Endothelial cell of umbilical vein (primary cell): ENCODE data around the gene HPSE2. TPM values are rescaled to one million over a fixed set of nuclear protein-coding genes. Genes with fewer than 3 reads are reported as not detected.

Experiments
- BruUV-seq: library from RNA; stranded (reverse); fragments of 400-500 nt; replicated peaks from 2 replicates; lab custom pipeline; 2021; lab: Mats Ljungman, UMichigan
- CTCF ChIA-PET: fragments of 300-600, 350-600 bp; sonication (Branson Sonifier 250); formaldehyde crosslinking; loops from one replicate; lab custom pipeline; 2021; ENCODE audit warnings: antibody characterized with exemption, inconsistent platforms; lab: Charles Lee
- POLR2A ChIA-PET: fragments of 300-600, 350-600 bp; sonication (Branson Sonifier 250); formaldehyde crosslinking; loops from one replicate; lab custom pipeline; 2021; ENCODE audit warnings: antibody characterized with exemption, inconsistent platforms; lab: Charles Lee
- DNase-seq: peaks from one replicate; pipeline ENCODE4 v3.0.0-alpha.2; 2011; ENCODE audit warnings: low read depth, low spot score
- FAIRE-seq: peaks from 2 replicates; lab custom pipeline; 2011; peaks lifted over from hg19 to GRCh38; lab: Jason Lieb, UNC
- H2AFZ ChIP-seq: 2 replicates; pipeline ENCODE4 v1.6.0; 2012; ENCODE audit warnings: low read depth, low read length, control low read depth, inconsistent platforms
- H3K27ac ChIP-seq: 2 replicates; pipeline ENCODE4 v1.5.1; 2011; ENCODE audit warnings: low read depth, mild to moderate bottlenecking, control low read depth, low read length, moderate library complexity; ENCODE audit not compliant: insufficient read depth
- H3K27me3 ChIP-seq, 2 experiments: 2 replicates each; pipeline versions ENCODE4 v1.6.0 to v1.6.1; 2011; ENCODE audit warnings: low read length in 2 of 2, mixed read lengths in 1 of 2; ENCODE audit not compliant: control insufficient read depth in 2 of 2, insufficient read depth in 2 of 2
- H3K36me3 ChIP-seq, 2 experiments: 2 replicates in 1 of 2; 3 replicates in 1 of 2; pipeline ENCODE4 v1.5.1; 2011; ENCODE audit warnings: low read length in 2 of 2, mild to moderate bottlenecking in 1 of 2, moderate library complexity in 1 of 2; ENCODE audit not compliant: control insufficient read depth in 2 of 2, insufficient read depth in 2 of 2; ENCODE audit errors: extremely low read depth in 1 of 2
- H3K4me1 ChIP-seq: 3 replicates; pipeline ENCODE4 v1.5.1; 2011; ENCODE audit warnings: mild to moderate bottlenecking, low read length; ENCODE audit not compliant: control insufficient read depth, insufficient read depth; ENCODE audit errors: extremely low read depth
- H3K4me2 ChIP-seq: 2 replicates; pipeline ENCODE4 v1.6.1; 2011; ENCODE audit warnings: low read length, control low read depth, mixed read lengths; ENCODE audit not compliant: insufficient read depth
- H3K4me3 ChIP-seq, 3 experiments: fragments of 200-600 bp in 1 of 3; sonication (generic), shearing (Covaris generic) in 1 of 3; replicated peaks in 1 of 3; 2 replicates each; pipeline ENCODE4 v1.5.1; 2011 to 2016; ENCODE audit warnings: control low read depth in 3 of 3, low read length in 3 of 3, mild to moderate bottlenecking in 2 of 3, inconsistent platforms in 1 of 3, low read depth in 1 of 3, moderate library complexity in 1 of 3; ENCODE audit not compliant: insufficient read depth in 1 of 3
- H3K79me2 ChIP-seq: 2 replicates; pipeline ENCODE4 v1.6.0; 2012; ENCODE audit warnings: low read length, inconsistent platforms; ENCODE audit not compliant: control insufficient read depth, insufficient read depth
- H3K9ac ChIP-seq: replicated peaks from 2 replicates; pipeline ENCODE3; 2011; ENCODE audit warnings: low read length, control low read depth; ENCODE audit not compliant: insufficient read depth; ENCODE audit errors: extremely low read depth
- H3K9me1 ChIP-seq: replicated peaks from 3 replicates; pipeline ENCODE4 v1.6.0; 2011; ENCODE audit warnings: mild to moderate bottlenecking, low read length; ENCODE audit not compliant: control insufficient read depth, insufficient read depth; ENCODE audit errors: extremely low read depth
- H3K9me3 ChIP-seq: replicated peaks from 2 replicates; pipeline ENCODE4 v1.5.1; 2012; ENCODE audit warnings: low read length, inconsistent platforms; ENCODE audit not compliant: control insufficient read depth, insufficient read depth
- H4K20me1 ChIP-seq: replicated peaks from 2 replicates; pipeline ENCODE3; 2011; ENCODE audit warnings: mild to moderate bottlenecking, low read length; ENCODE audit not compliant: control insufficient read depth, insufficient read depth; ENCODE audit errors: extremely low read depth
- EZH2 ChIP-seq: IDR thresholded peaks from 2 replicates; pipeline ENCODE4 v1.6.1; 2012; ENCODE audit warnings: borderline replicate concordance, low read depth, mild to moderate bottlenecking, moderate library complexity, low read length, inconsistent platforms; ENCODE audit not compliant: severe bottlenecking
- FOS ChIP-seq: IDR thresholded peaks from 2 replicates; pipeline ENCODE4 v1.6.1; 2011; ENCODE audit warnings: mild to moderate bottlenecking, low read length, moderate library complexity, borderline replicate concordance; ENCODE audit not compliant: insufficient read depth
- GATA2 ChIP-seq: IDR thresholded peaks from 2 replicates; pipeline ENCODE4 v1.7.0; 2011; ENCODE audit warnings: low read depth, mild to moderate bottlenecking, moderate library complexity, mixed read lengths, low read length; ENCODE audit not compliant: insufficient read length, insufficient read depth
- JUN ChIP-seq: IDR thresholded peaks from 2 replicates; pipeline ENCODE4 v1.6.1; 2011; ENCODE audit warnings: borderline replicate concordance, low read depth; ENCODE audit not compliant: insufficient read length, insufficient read depth
- MAX ChIP-seq: IDR thresholded peaks from 2 replicates; pipeline ENCODE4 v1.6.1; 2011; ENCODE audit not compliant: insufficient read depth, insufficient read length
- MYC ChIP-seq: IDR thresholded peaks from one replicate; pipeline ENCODE4 v1.6.1; 2011; ENCODE audit warnings: mild to moderate bottlenecking, low read depth, low read length
- POLR2A ChIP-seq: IDR thresholded peaks from 2 replicates; pipeline ENCODE4 v1.6.1; 2012; ENCODE audit warnings: low read depth, mild to moderate bottlenecking, control low read depth, low read length
- POLR2AphosphoS5 ChIP-seq: IDR thresholded peaks from 2 replicates; pipeline ENCODE4 v1.6.1; 2012; ENCODE audit warnings: low read depth, mild to moderate bottlenecking, control low read depth, low read length, moderate library complexity; ENCODE audit not compliant: insufficient read depth
- dilution Hi-C: fragments of 300-500 bp; cut with MboI; formaldehyde crosslinking; loops from one replicate; pipeline ENCODE4 v1.15.0; 2019; ENCODE audit warnings: low sequenced_read_pairs; ENCODE audit not compliant: extremely low pct_ligation_motif_present
- intact Hi-C: fragments of 100-400 bp; cut with micrococcal nuclease; formaldehyde crosslinking; loops from one replicate; pipeline ENCODE4 v1.10.0; 2022
- polyA plus RNA-seq, 4 experiments: library from polyadenylated mRNA; depleted of rRNA in 3 of 4; stranded (reverse) in 3 of 4; unstranded in 1 of 4; fragments of >200 nt; gene quantifications; 2 replicates each; pipeline versions ENCODE4 v1.2.1 to v1.2.3, GENCODE V29; 2011 to 2012; ENCODE audit warnings: missing spikeins in 1 of 4
- total RNA-seq: library from RNA; stranded (reverse); gene quantifications from 2 replicates; pipeline ENCODE4 v1.2.3, GENCODE V29; 2021
- TF ChIP-seq, protein P1 (sequence below), 2 donors: IDR thresholded peaks; 1 replicate in 1 of 2; 2 replicates in 1 of 2; pipeline ENCODE4 v1.5.1; 2011; ENCODE audit warnings: low read length in 2 of 2, mild to moderate bottlenecking in 2 of 2, moderate library complexity in 2 of 2, control low read depth in 1 of 2, inconsistent platforms in 1 of 2, low read depth in 1 of 2; ENCODE audit not compliant: insufficient read depth in 1 of 2; ENCODE audit errors: extremely low read depth in 1 of 2

The HPSE2 gene
- total and polyA plus RNA-seq, 2 donors (not counting 3 experiments of a cell fraction or from before 2014, with no cell fraction given) = not detected

DNA sequence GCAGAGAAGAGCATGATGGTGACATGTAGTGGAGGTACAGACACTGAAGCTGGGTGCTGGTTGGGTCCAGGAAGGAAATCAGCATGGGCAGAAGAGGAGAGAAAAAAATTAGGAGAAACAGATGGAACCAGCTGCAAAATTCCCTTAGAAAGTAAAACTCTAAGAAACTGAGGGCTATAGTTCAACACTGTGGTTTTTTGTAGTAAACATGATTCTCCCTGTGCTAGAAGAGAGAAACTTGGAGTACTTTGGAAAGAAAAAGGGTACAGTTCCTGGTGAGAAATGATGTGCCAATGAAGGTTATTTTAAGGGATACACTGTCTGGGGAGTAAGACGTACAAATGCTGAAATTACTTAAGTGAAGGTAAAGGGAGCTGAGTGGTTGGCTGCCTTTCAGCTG is 607.4 kb downstream of the HPSE2 start:
- H3K4me3 ChIP-seq = no peak overlapping the region
- ChIA-PET CTCF (no interaction called here), POLR2A (no interaction called here)
- no peak for DNase-seq
- intact Hi-C loops (no loop called here), dilution Hi-C loops (no loop called here)
- H4K20me1 ChIP-seq = no peaks in the 10 kb centered on the region
- no peaks in the 10 kb centered on the region for H3K4me1 ChIP-seq
- H3K27me3 ChIP-seq = no peaks in the 10 kb centered on the region
- H3K9me3 ChIP-seq = no peaks in the 10 kb centered on the region
- no peak overlapping the region for H2AFZ ChIP-seq
- no peaks in the 10 kb centered on the region for H3K79me2 ChIP-seq
- no peak overlapping the region for H3K4me2 ChIP-seq
- no peak overlapping the region for H3K9ac ChIP-seq
- H3K36me3 ChIP-seq = no peaks in the 10 kb centered on the region
- no peak for FAIRE-seq
- no TSS peak for BruUV-seq
- no peaks in the 10 kb centered on the region for H3K9me1 ChIP-seq
- TF ChIP-seq GATA2 (no peak), POLR2AphosphoS5 (no peak), POLR2A (no peak), MYC (no peak), EZH2 (no peak), MAX (no peak), FOS (no peak), JUN (no peak)
- TF ChIP-seq, protein P1, sequence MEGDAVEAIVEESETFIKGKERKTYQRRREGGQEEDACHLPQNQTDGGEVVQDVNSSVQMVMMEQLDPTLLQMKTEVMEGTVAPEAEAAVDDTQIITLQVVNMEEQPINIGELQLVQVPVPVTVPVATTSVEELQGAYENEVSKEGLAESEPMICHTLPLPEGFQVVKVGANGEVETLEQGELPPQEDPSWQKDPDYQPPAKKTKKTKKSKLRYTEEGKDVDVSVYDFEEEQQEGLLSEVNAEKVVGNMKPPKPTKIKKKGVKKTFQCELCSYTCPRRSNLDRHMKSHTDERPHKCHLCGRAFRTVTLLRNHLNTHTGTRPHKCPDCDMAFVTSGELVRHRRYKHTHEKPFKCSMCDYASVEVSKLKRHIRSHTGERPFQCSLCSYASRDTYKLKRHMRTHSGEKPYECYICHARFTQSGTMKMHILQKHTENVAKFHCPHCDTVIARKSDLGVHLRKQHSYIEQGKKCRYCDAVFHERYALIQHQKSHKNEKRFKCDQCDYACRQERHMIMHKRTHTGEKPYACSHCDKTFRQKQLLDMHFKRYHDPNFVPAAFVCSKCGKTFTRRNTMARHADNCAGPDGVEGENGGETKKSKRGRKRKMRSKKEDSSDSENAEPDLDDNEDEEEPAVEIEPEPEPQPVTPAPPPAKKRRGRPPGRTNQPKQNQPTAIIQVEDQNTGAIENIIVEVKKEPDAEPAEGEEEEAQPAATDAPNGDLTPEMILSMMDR (IDR thresholded peaks at IDR 0.05; ENCODE audit: extremely low read depth in 1 of 2, insufficient read depth in 1 of 2, low read depth in 1 of 2, low read length in 2 of 2) = no peak
- H3K27ac ChIP-seq = no peak overlapping the region
